Breast epithelium (tissue), 3 donors: Measurements from ENCODE around the gene LCE1F.

Experiments used
- POLR2A ChIP-seq: fragments of 450-650 bp; IDR thresholded peaks from one replicate; pipeline ENCODE4 v1.6.1; 2016; ENCODE audit warnings: antibody characterized with exemption, mild to moderate bottlenecking, moderate library complexity
- TF ChIP-seq, protein P1 (sequence below), 3 donors: fragments of 450-650 bp; IDR thresholded peaks; one replicate each; pipeline ENCODE4 v1.5.1; 2016 to 2017; ENCODE audit warnings: antibody characterized with exemption in 3 of 3, mild to moderate bottlenecking in 3 of 3, moderate library complexity in 3 of 3

- TF ChIP-seq, protein P1, sequence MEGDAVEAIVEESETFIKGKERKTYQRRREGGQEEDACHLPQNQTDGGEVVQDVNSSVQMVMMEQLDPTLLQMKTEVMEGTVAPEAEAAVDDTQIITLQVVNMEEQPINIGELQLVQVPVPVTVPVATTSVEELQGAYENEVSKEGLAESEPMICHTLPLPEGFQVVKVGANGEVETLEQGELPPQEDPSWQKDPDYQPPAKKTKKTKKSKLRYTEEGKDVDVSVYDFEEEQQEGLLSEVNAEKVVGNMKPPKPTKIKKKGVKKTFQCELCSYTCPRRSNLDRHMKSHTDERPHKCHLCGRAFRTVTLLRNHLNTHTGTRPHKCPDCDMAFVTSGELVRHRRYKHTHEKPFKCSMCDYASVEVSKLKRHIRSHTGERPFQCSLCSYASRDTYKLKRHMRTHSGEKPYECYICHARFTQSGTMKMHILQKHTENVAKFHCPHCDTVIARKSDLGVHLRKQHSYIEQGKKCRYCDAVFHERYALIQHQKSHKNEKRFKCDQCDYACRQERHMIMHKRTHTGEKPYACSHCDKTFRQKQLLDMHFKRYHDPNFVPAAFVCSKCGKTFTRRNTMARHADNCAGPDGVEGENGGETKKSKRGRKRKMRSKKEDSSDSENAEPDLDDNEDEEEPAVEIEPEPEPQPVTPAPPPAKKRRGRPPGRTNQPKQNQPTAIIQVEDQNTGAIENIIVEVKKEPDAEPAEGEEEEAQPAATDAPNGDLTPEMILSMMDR (IDR thresholded peaks at IDR 0.05), result no peak
- TF ChIP-seq POLR2A, result no peak
Observed at GRCh38 chr1:152725261-152725660, 49.7 kb upstream of the LCE1F start.
